GM18511 (cell line): ENCODE results near the gene RABL2A.
"Not testable (repeated sequence)": the region's sequence is repeated elsewhere in the genome, so short reads cannot be mapped to it uniquely, and the experiment has no call there.

Source experiments
- ATAC-seq: cut with Tn5 transposase; IDR thresholded peaks from one replicate; pipeline ENCODE4 v1.9.1; 2021; ENCODE audit warnings: mild to moderate bottlenecking, moderate library complexity; ENCODE audit not compliant: unreplicated experiment

The RABL2A gene

GRCh38 chr2:113606036-113606435 is 21.0 kb upstream of the RABL2A start:
- not testable (repeated sequence) for ATAC-seq

GRCh38 chr2:113609822-113610221 is 17.2 kb upstream of the RABL2A start:
- not testable (repeated sequence) for ATAC-seq

- not testable (repeated sequence) for ATAC-seq
Observed at GRCh38 chr2:113621002-113621401, 6.1 kb upstream of the RABL2A start.

GRCh38 chr2:113625906-113626305 is 1.2 kb upstream of the RABL2A start:
- not testable (repeated sequence) for ATAC-seq

GRCh38 chr2:113632849-113633345 is 5.8 kb downstream of the RABL2A start:
- ATAC-seq = not testable (repeated sequence)

- not testable (repeated sequence) for ATAC-seq
Observed at GRCh38 chr2:113635358-113635757, 8.3 kb downstream of the RABL2A start.

GRCh38 chr2:113636226-113636625 is 9.2 kb downstream of the RABL2A start:
- not testable (repeated sequence) for ATAC-seq

- ATAC-seq = not testable (repeated sequence)
Observed at GRCh38 chr2:113638084-113638483, 11.0 kb downstream of the RABL2A start.

- not testable (repeated sequence) for ATAC-seq
Observed at GRCh38 chr2:113646217-113646616, 19.2 kb downstream of the RABL2A start.

GRCh38 chr2:113650834-113651815 is 24.1 kb downstream of the RABL2A start:
- ATAC-seq = not testable (repeated sequence)

GRCh38 chr2:113652599-113652998 is 25.5 kb downstream of the RABL2A start:
- ATAC-seq = not testable (repeated sequence)

- ATAC-seq = not testable (repeated sequence)
Observed at GRCh38 chr2:113656031-113656624, 29.1 kb downstream of the RABL2A start.

- ATAC-seq = not testable (repeated sequence)
Observed at GRCh38 chr2:113657735-113658134, 30.7 kb downstream of the RABL2A start.

GRCh38 chr2:113663285-113664060 is 36.4 kb downstream of the RABL2A start:
- ATAC-seq = not testable (repeated sequence)

GRCh38 chr2:113664761-113665533 is 37.9 kb downstream of the RABL2A start:
- ATAC-seq = not testable (repeated sequence)

- ATAC-seq = not testable (repeated sequence)
Observed at GRCh38 chr2:113669013-113669412, 41.9 kb downstream of the RABL2A start.

- no peak for ATAC-seq
Observed at GRCh38 chr2:113672326-113672932, 45.4 kb downstream of the RABL2A start.

- ATAC-seq = no peak
Observed at GRCh38 chr2:113675875-113676274, 48.8 kb downstream of the RABL2A start.

GRCh38 chr2:113676623-113677266 is 49.7 kb downstream of the RABL2A start:
- ATAC-seq = no peak
